Parietal lobe (tissue), 1 donor: ENCODE results near the gene RNF11. TPM values are rescaled to one million over a fixed set of nuclear protein-coding genes. Genes with fewer than 3 reads are reported as not detected.

Source experiments
- total RNA-seq: library from RNA; depleted of rRNA; stranded (reverse); fragments of >200 nt; gene quantifications from one replicate; pipeline ENCODE4 v1.2.3, GENCODE V29; 2014

RNF11 gene, protein sequence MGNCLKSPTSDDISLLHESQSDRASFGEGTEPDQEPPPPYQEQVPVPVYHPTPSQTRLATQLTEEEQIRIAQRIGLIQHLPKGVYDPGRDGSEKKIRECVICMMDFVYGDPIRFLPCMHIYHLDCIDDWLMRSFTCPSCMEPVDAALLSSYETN
- 147 TPM for total RNA-seq

DNA sequence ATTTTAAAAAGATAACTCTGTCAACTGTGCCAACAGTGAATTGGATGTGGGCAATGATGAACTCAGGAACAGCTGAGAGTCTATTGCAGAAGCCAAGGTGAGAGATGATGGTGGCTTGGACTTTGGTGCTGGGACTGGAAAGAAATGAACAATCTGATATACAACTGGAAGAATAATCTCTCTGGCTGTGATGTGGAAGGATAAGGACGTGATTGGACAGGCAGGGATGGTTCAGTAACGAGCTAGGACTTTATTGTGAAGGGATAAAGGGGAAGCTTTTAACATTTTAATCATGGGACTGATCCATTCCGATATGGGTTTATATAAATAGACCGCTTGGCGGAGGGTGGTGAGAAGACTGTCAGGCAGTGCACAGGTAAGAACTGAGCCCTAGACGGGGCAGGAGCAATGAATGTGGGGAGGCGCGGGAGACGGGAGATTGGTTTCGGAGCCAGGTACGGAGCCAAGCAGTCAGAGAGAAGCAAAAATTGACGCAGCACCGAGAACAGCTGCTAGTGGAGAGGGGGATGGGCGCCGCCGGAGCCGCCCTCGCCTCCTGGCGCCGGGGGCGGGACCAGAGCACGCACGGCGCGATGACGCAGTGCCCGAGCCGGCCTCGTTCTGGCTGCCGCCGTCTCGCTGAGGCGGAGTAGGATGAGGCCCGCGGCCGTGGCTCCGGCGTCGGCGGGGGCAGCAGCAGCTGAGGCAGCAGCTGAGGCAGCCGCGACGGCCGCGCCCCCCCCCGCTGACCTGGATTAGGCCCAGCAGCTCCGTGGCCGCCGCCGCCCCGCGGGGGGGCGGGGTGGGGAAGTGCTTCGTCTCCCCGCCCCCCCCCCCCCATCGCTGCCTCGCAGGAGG, at the start of gene RNF11:
TSS of gene RNF11 (plus strand) at position 601 of the 858 bp plus-strand sequence. CDS start 484 bp downstream, outside the sequence.

Other genes starting within 250 kb of the RNF11 start
- not detected for gene C1orf185, start 134.0 kb upstream of the RNF11 start, total RNA-seq
- 0.94 TPM for gene TTC39A, start 94.3 kb downstream of the RNF11 start, total RNA-seq